Right ventricle myocardium inferior (tissue), 1 donor: ENCODE results near the gene PRPSAP1. TPM values are rescaled to one million over a fixed set of nuclear protein-coding genes. Genes with fewer than 3 reads are reported as not detected.
A peak's percentile ranks its signal among the peaks of the same experiment; 100 is the strongest.

Experiments used
- ATAC-seq: fragments of 200-7000 bp; cut with Tn5 transposase; one replicate; pipeline ENCODE4 v1.9.1; 2020; ENCODE audit warnings: mild to moderate bottlenecking, moderate library complexity
- DNase-seq: peaks from one replicate; pipeline ENCODE4 v3.0.0; 2021; ENCODE audit errors: missing footprints
- intact Hi-C: fragments of 100-400 bp; cut with DNase I; formaldehyde crosslinking; loops from one replicate; pipeline ENCODE4 v1.11.0; 2022
- long read RNA-seq: library from polyadenylated mRNA; unstranded; transcript quantifications from one replicate; pipeline ENCODE4 v2.0.0, GENCODE V29; 2021
- total RNA-seq: library from RNA; stranded (reverse); fragmentation: NEBNext Ultra II Directional; extraction: Animal tissue kit (Norgen Biotek cat#: 25700); gene quantifications from one replicate; pipeline ENCODE4 v1.2.1, GENCODE V29; 2021
- donor health status: DM: no; HTN: yes; CAD: no; lungs with severe emphysema.

Gene PRPSAP1, protein sequence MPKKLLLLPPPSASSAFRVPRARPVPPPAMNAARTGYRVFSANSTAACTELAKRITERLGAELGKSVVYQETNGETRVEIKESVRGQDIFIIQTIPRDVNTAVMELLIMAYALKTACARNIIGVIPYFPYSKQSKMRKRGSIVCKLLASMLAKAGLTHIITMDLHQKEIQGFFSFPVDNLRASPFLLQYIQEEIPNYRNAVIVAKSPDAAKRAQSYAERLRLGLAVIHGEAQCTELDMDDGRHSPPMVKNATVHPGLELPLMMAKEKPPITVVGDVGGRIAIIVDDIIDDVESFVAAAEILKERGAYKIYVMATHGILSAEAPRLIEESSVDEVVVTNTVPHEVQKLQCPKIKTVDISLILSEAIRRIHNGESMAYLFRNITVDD
- 35.9 TPM for total RNA-seq
- long read RNA-seq, transcript PRPSAP1-206 (10 exons, 3,660 nt), result major isoform, 39 of 44 reads
- long read RNA-seq, partial matches to known transcripts, result 1 of 44 reads
- long read RNA-seq, other reads (novel, unspliced or antisense), result 4 of 44 reads

DNA sequence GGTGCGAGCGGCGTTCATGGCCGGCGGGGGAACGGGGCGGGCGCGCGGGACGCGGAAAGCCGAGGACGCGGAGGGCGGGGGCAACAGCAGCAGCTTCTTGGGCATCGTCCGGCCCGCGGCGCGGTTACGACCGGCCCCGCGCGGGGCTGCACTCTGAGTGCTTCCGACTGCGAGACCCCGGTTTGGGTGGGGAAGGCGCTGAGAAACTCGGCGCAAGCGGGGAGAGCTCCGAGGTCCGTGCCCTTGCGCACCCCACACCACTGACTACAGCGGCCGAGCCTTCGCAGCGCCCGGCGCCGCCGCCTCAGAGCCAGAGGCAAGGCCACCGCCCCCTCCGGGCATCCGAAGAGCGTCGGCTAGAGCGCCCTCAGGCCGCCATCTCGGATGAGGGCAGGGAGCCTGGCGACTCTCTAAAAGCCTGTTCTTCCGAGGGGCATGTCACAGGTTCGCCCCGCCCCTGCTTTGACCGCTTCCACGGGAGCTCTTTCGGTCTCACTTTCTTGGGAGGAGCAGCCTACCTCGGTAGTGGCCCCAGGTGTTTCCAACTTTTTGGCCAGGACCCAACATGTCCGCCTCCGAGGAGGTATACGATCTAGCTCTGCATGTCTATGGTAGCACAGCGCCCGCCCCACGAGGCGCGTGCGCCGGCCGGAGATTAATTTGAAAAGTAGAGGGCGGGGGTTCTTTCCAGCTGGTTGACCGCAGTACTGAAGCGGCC, at the start of gene PRPSAP1:
Gene PRPSAP1 (minus strand): TSS at position 318 of the 718 bp plus-strand sequence. CDS start 213 bp downstream, at position 105.
- intact Hi-C loops, result loop anchor here (5.0 kb wide), 2 partner anchors 36 to 44 kb away; no protein-coding TSS in a partner anchor
- ATAC-seq, result peak; percentile 99
- peak; percentile 95 for DNase-seq

- intact Hi-C loops, result no loop called here
Observed at GRCh38 chr17:76402711-76403110, 49.0 kb upstream of the PRPSAP1 start.

GRCh38 chr17:76399175-76400172, 45.8 kb upstream of the PRPSAP1 start:
- DNase-seq (peak; percentile 54), ATAC-seq (no peak)
- intact Hi-C loops, result loop anchor here (2.0 to 5.0 kb wide), 2 partner anchors 47 to 95 kb away; partner anchors contain the start of gene PRPSAP1

More at GRCh38 chr17:76402711-76403110, 49.0 kb upstream of the PRPSAP1 start:
- DNase-seq (peak; percentile 41), ATAC-seq (no peak)

GRCh38 chr17:76398523-76399174, 44.9 kb upstream of the PRPSAP1 start:
- intact Hi-C loops, result loop anchor here (2.0 to 5.0 kb wide), 2 partner anchors 46 to 94 kb away; partner anchors contain the start of gene PRPSAP1
- DNase-seq, result peak; percentile 4
- no peak for ATAC-seq

DNA sequence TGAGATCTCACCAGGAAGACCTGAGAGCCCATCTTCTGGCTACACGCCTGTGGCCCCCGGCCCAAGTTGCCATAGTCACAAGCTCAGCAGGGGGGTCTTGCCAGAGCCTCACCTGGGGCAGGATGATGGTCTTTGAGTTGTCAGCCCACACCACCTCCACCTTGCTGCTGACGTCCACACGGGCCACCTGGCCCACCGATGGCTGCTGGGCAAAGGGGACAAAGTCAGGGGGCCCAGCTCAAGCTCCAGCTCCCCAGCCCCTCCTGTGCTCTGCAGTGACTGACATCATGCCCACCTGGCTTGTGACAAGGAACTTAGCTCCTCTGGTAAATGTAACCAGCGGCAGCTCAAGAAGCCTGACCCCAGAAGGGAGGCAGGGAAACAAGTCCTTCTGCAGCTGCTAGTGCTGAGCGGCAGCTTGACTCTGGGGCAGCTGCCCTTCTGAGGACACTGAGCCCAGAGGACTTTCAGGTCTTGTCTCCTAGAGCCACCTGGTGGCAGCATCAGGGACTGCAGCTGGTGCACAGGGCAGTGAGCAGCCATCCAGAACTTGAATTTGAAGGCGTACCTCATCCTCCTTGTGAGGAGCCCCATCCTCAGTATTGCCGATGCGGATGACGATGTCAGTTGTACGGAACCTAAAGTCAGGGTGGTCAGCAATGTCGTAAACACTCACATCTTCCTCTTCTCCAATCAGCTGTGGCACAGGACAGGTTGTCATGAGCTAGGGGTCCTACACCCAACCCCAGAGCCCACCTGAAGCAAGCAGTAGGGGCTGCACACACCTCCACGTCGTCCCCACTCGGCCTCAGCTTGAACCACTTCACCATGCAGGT, 44.2 kb upstream of the PRPSAP1 start:
- intact Hi-C loops, result loop anchor here (2.0 to 5.0 kb wide), 2 partner anchors 46 to 93 kb away; partner anchors contain the start of gene PRPSAP1
- ATAC-seq (peak; percentile 82), DNase-seq (peak; percentile 93)

- ATAC-seq (no peak), DNase-seq (peak; percentile 45)
- intact Hi-C loops, result loop anchor here (5.0 kb wide), 1 partner anchor 45 kb away; the partner anchor contains the start of gene PRPSAP1
Observed at GRCh38 chr17:76397184-76397583, 43.5 kb upstream of the PRPSAP1 start.

DNA sequence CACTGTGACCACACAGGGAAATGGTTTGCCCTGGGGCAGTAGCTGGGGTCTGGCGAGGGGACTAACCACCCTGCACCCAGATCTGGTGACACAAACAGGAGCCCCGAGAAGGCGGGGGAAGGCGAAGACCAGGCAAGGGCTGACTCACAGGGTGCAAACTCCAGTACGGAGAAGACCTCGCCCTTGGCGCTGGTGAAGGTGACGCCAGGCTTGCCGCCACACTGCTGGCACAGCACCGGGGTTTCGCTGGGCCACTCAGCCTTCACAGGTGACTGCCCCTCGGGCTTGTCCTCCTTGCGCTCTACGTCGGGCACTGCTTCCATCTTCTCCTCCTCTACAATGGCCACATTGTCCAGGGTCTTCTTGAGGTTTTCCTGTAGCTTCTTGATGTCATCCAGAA, 42.3 kb upstream of the PRPSAP1 start:
- intact Hi-C loops, result loop anchor here (5.0 kb wide), 1 partner anchor 44 kb away; the partner anchor contains the start of gene PRPSAP1
- ATAC-seq (no peak), DNase-seq (no peak)

DNA sequence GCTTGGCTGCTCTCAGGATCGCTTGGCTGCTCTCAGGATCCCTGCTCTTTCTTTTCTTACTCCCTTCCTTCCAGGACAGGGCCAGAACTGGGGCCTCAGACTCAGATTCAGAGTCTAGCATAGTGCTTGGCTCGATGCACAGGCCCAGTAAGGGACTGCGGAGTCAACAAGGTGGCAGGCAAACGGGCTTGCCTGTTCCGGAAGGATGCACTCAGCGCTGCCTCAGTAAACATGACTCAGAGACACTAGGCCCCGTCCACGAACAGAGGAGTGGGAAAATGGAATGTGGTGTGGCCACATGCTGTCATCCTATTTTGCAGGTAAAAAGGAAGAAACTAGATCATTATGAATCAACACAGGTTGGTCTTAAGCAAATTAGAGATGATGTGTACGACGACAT, 40.5 kb upstream of the PRPSAP1 start:
- intact Hi-C loops, result no loop called here
- peak; percentile 16 for DNase-seq
- no peak for ATAC-seq

DNA sequence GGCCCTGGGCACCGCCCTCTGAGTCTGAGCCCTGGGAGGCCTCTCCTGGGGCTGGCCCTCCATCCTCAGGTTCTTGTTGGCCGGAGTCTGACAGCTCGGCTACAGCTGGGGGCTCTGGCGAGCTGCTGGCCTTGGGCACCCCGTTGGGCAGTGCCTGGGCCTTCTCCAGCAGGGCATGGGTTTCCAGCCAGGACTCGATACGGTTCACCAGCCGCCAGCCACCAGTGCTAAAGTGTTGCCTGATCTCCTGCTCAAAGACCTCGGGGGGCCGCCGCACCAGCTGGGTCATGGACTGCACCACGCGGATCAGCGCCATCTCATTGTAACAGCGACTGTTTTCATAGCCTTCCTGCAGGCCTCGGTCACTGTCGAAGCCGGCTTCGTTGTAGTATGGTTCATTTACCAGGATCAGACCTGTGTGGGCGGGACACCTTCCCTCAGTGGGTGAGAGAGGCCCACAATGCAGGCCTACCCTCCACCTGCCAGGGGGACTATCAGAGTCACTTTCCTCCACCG, 37.5 kb upstream of the PRPSAP1 start:
- ATAC-seq, result no peak
- intact Hi-C loops, result no loop called here
- DNase-seq, result peak; percentile 66

DNA sequence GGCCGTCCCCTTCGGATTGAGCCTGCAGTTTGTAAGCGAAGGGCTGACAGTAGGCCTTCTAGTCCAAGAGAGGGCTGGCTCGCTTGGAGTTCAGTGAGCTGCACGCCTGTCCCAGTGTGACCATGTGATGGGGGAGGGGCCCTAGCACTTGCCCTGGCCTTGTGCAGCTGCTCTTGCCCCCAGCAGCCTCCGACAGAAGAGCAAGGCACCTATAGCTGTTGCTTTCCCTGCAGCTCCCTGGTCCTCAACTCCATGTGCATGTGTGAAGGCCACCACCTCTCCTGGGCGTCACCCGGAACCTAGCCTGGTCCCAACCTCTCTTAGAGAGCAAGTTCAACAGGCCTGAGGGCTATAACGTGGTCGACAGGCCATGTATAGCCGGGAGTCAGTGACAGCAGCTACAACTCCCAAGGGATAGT, 36.3 kb upstream of the PRPSAP1 start:
- DNase-seq (peak; percentile 70), ATAC-seq (no peak)
- intact Hi-C loops, result no loop called here

DNA sequence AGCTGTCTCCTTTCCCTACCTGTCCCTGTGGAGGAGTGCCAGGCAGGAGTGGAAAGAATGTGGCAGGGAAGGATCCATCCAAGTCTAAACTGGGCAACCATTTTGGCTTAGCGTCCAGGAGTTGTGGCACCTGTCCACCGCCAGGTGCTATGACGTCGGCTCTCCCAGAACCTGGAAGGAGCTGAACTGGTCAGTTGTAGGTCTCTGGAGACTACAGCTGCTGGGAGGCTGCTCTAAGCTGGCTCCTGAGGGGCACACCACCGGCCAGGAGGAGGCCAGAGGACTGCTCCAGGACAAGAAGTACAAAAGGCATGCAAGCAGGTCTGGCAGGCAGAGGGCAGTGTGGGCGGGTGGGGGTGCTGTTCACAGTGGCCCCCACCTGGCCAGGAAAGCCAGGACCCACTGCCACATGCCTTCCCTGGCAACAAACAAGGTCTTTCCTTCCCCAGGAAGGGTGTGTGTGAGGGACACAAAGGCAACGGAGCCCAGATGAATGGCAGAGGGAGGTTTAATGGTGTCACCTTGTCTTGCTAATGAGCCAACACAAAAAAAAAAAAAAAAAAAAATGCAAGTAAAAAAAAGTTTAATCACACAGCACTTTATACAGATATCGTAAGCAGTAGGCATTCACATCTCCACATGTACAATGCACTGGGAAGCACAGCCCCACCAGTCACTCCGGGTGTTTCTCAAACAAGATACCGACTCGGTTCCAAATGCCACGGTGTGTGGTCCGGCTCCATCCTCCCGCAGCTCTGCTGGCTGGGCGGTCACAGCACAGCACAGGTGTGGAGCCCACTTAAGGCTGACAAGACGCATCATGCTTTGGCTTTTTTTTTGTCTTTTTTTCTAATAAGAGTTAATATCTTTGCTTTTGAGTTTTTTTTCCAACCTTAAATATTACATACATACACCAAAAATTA, 35.5 kb upstream of the PRPSAP1 start:
- intact Hi-C loops, result no loop called here
- no peak for ATAC-seq

GRCh38 chr17:76386966-76387765, 33.5 kb upstream of the PRPSAP1 start:
- no peak for ATAC-seq
- DNase-seq, result peak; percentile 57
- intact Hi-C loops, result no loop called here

More for the DNA sequence above, 35.5 kb upstream of the PRPSAP1 start:
- DNase-seq, result peak; percentile 37

- peak; percentile 34 for ATAC-seq
- DNase-seq, result peak; percentile 86
- intact Hi-C loops, result no loop called here
Observed at GRCh38 chr17:76385892-76386786, 32.4 kb upstream of the PRPSAP1 start.
